B cell (primary cell): Measurements from ENCODE around the gene TTK. TPM values are rescaled to one million over a fixed set of nuclear protein-coding genes. Genes with fewer than 3 reads are reported as not detected.

Experiments
- ATAC-seq: fragments of 200-7000 bp; cut with Tn5 transposase; one replicate; pipeline ENCODE4 v1.10.0; 2021; ENCODE audit warnings: low read depth, mild to moderate bottlenecking, moderate number of reproducible peaks, moderate library complexity
- CTCF ChIA-PET: fragments of 350-600 bp; sonication (Branson Sonifier 250); formaldehyde crosslinking; loops from one replicate; lab custom pipeline; 2021; ENCODE audit warnings: antibody characterized with exemption, inconsistent platforms; lab: Charles Lee
- POLR2A ChIA-PET: fragments of 350-600 bp; sonication (Branson Sonifier 250); formaldehyde crosslinking; loops from one replicate; lab custom pipeline; 2021; ENCODE audit warnings: antibody characterized with exemption; lab: Charles Lee
- DNase-seq: peaks from one replicate; pipeline ENCODE4 v3.0.0; 2013
- H2AFZ ChIP-seq: 2 replicates; pipeline ENCODE4 v1.6.1; 2012; ENCODE audit warnings: mild to moderate bottlenecking, low read depth, low read length; ENCODE audit not compliant: insufficient read depth, poor library complexity, severe bottlenecking
- H3K27ac ChIP-seq, 2 donors: 1 replicate in 1 of 2; 2 replicates in 1 of 2; pipeline ENCODE4 v1.5.1; 2012 to 2013; ENCODE audit warnings: low read length in 2 of 2, mild to moderate bottlenecking in 2 of 2, moderate library complexity in 1 of 2
- H3K27me3 ChIP-seq, 4 experiments: fragments of 200-600 bp in 1 of 4; sonication (generic) in 1 of 4; replicated peaks in 1 of 4; 1 replicate in 2 of 4; 2 replicates in 2 of 4; pipeline versions ENCODE4 v1.6.1 to v1.7.0; 2013 to 2016; ENCODE audit warnings: low read length in 3 of 4, mild to moderate bottlenecking in 2 of 4, mixed read lengths in 1 of 4, moderate library complexity in 1 of 4; ENCODE audit not compliant: insufficient read depth in 4 of 4, control insufficient read depth in 3 of 4; ENCODE audit errors: control extremely low read depth in 1 of 4
- H3K36me3 ChIP-seq, 2 experiments: replicated peaks in 1 of 2; 1 replicate in 1 of 2; 2 replicates in 1 of 2; pipeline versions ENCODE4 v1.6.1 to v1.7.1; 2013; ENCODE audit warnings: low read length in 1 of 2; ENCODE audit not compliant: insufficient read depth in 2 of 2, control insufficient read depth in 1 of 2; ENCODE audit errors: control extremely low read depth in 1 of 2, extremely low read depth in 1 of 2
- H3K4me1 ChIP-seq, 2 donors: fragments of 200-600 bp in 1 of 2; sonication (generic) in 1 of 2; 1 replicate in 1 of 2; 2 replicates in 1 of 2; pipeline versions ENCODE4 v1.5.1 to v1.6.1; 2013 to 2017; ENCODE audit warnings: low read length in 2 of 2; ENCODE audit not compliant: control insufficient read depth in 2 of 2, insufficient read depth in 2 of 2
- H3K4me2 ChIP-seq: replicated peaks from 2 replicates; pipeline ENCODE3; 2012; ENCODE audit warnings: mild to moderate bottlenecking, low read depth, low read length; ENCODE audit not compliant: poor library complexity, severe bottlenecking
- H3K4me3 ChIP-seq, 5 experiments: fragments of 200-600 bp in 1 of 5; sonication (generic) in 1 of 5; 1 replicate in 3 of 5; 2 replicates in 2 of 5; pipeline versions ENCODE4 v1.5.1 to v1.7.0; 2011 to 2016; ENCODE audit warnings: low read length in 4 of 5, mild to moderate bottlenecking in 4 of 5, low read depth in 2 of 5, control low read depth in 1 of 5, moderate library complexity in 1 of 5; ENCODE audit not compliant: insufficient read depth in 1 of 5; ENCODE audit errors: control extremely low read depth in 1 of 5, extremely low read depth in 1 of 5
- H3K79me2 ChIP-seq: fragments of 200-600 bp; sonication (generic); one replicate; pipeline ENCODE4 v1.6.0; 2016; ENCODE audit warnings: low read length; ENCODE audit not compliant: control insufficient read depth, insufficient read depth
- H3K9ac ChIP-seq: fragments of 200-600 bp; sonication (generic); 2 replicates; pipeline ENCODE4 v1.6.1; 2017; ENCODE audit warnings: mild to moderate bottlenecking, low read length, moderate library complexity
- H3K9me3 ChIP-seq, 3 donors: one replicate each; pipeline versions ENCODE4 v1.6.1 to v1.7.1; 2013; ENCODE audit warnings: low read length in 2 of 3; ENCODE audit not compliant: control insufficient read depth in 2 of 3, insufficient read depth in 1 of 3; ENCODE audit errors: control extremely low read depth in 1 of 3
- H4K20me1 ChIP-seq: 2 replicates; pipeline ENCODE4 v1.6.0; 2012; ENCODE audit warnings: mild to moderate bottlenecking, low read length; ENCODE audit not compliant: insufficient read depth, control insufficient read depth, poor library complexity, severe bottlenecking
- H3K27ac Mint-ChIP-seq: one replicate; pipeline ENCODE4 v1.8.0; 2021; ENCODE audit warnings: mixed read lengths
- H3K27me3 Mint-ChIP-seq: one replicate; pipeline ENCODE4 v1.8.0; 2021; ENCODE audit warnings: mixed read lengths
- H3K4me1 Mint-ChIP-seq: one replicate; pipeline ENCODE4 v1.8.0; 2021; ENCODE audit warnings: mixed read lengths
- H3K4me3 Mint-ChIP-seq: one replicate; pipeline ENCODE4 v1.8.0; 2021; ENCODE audit warnings: mixed read lengths
- H3K9me3 Mint-ChIP-seq: one replicate; pipeline ENCODE4 v1.8.0; 2022; ENCODE audit warnings: mixed read lengths; ENCODE audit not compliant: insufficient read depth
- CTCF ChIP-seq: fragments of 200-600 bp; IDR thresholded peaks from one replicate; pipeline ENCODE4 v1.8.0; 2022; ENCODE audit warnings: antibody characterized with exemption, mild to moderate bottlenecking
- EZH2 ChIP-seq: IDR thresholded peaks from 2 replicates; pipeline ENCODE4 v1.6.1; 2012; ENCODE audit warnings: borderline replicate concordance, low read depth, mild to moderate bottlenecking, moderate library complexity, low read length; ENCODE audit not compliant: insufficient read depth, poor library complexity, severe bottlenecking
- WGBS: methylation state at CpG from one replicate; pipeline ENCODE4 v1.1.5; 2013; ENCODE audit warnings: missing lambda C conversion rate; ENCODE audit not compliant: insufficient coverage; 5-methylcytosine and 5-hydroxymethylcytosine counted together
- intact Hi-C: fragments of 100-400 bp; cut with micrococcal nuclease; formaldehyde crosslinking; loops from one replicate; pipeline ENCODE4 v1.10.0; 2022
- polyA minus RNA-seq: library from RNA; depleted of rRNA, polyadenylated mRNA; stranded (reverse); fragments of >200 nt; gene quantifications from 2 replicates; pipeline ENCODE4 v1.2.3, GENCODE V29; 2012
- polyA plus RNA-seq: library from polyadenylated mRNA; depleted of rRNA; stranded (reverse); fragments of >200 nt; gene quantifications from 2 replicates; pipeline ENCODE4 v1.2.3, GENCODE V29; 2012
- total RNA-seq, 2 donors: library from RNA; stranded (reverse); fragments of 120-200 nt in 1 of 2; gene quantifications; 1 replicate in 1 of 2; 2 replicates in 1 of 2; pipeline versions ENCODE4 v1.2.3 to v1.2.4, GENCODE V29; 2013 to 2022

The TTK gene
- total RNA-seq = 0.68 and 0.84 TPM in 2 replicates
- total RNA-seq (2013) = 1.8 TPM
- 0.25 and 0.26 TPM in 2 replicates for polyA plus RNA-seq
- polyA minus RNA-seq = 0.29 and 0.69 TPM in 2 replicates

GRCh38 chr6:80004173-80005072, at the start of gene TTK:
TTK (plus strand) TSS chr6:80004649; CDS start chr6:80005844, 1,195 bp downstream.
- CTCF ChIA-PET = interaction anchor here (1.6 kb wide), 1 partner anchor 89 kb away, joined by 3 read pairs; no protein-coding TSS in a partner anchor
- peaks cover 21% of the 10 kb centered on the region for H3K4me1 Mint-ChIP-seq

More at GRCh38 chr6:80004173-80005072, at the start of gene TTK:
- H3K27me3 ChIP-seq = no peaks in the 10 kb centered on the region
- peak within 1 kb of the TSS; percentile 39 to 57 for H3K27ac ChIP-seq
- no peaks in the 10 kb centered on the region for H4K20me1 ChIP-seq
- Mint-ChIP-seq H3K4me3 (peak within 1 kb of the TSS; percentile 92), H3K9me3 (no peaks in the 10 kb centered on the region), H3K27me3 (no peaks in the 10 kb centered on the region), H3K27ac (peak within 1 kb of the TSS; percentile 70)
- POLR2A ChIA-PET = no interaction called here
- H3K4me2 ChIP-seq = peak within 1 kb of the TSS; percentile 85
- peak within 1 kb of the TSS; percentile 26 to 93 (median 84) for H3K4me3 ChIP-seq
- H3K4me1 ChIP-seq = peaks cover 12 to 13% of the 10 kb centered on the region in 2 donors
- DNase-seq = peak; percentile 94
- under 1% methylated on average over 56 of the region's 56 CpGs for WGBS
- no peaks in the 10 kb centered on the region for H3K9me3 ChIP-seq
- peak within 1 kb of the TSS; percentile 80 for H3K9ac ChIP-seq
- peaks cover 3% of the 10 kb centered on the region for H3K79me2 ChIP-seq
- no peaks in the 10 kb centered on the region for H3K36me3 ChIP-seq
- intact Hi-C loops = loop anchor here (1.0 to 5.0 kb wide), 9 partner anchors 57 to 1749 kb away; partner anchors contain the start of genes BCKDHB, ELOVL4, HMGN3 and IRAK1BP1
- peak within 1 kb of the TSS; percentile 96 for H2AFZ ChIP-seq
- peak; percentile 100 for ATAC-seq
- TF ChIP-seq CTCF (no peak), EZH2 (no peak)
